Activated T-cell treated with anti-CD3 and anti-CD28 coated beads, Interleukin-2, amount 50 U/mL, for 24 hours (primary cell): ENCODE measurements around the gene NRXN3.
"Not testable (repeated sequence)": the region's sequence is repeated elsewhere in the genome, so short reads cannot be mapped to it uniquely, and the experiment has no call there.

Source experiments
- DNase-seq: peaks from one replicate; pipeline ENCODE4 v3.0.0-alpha.2; 2020
- H3K27ac Mint-ChIP-seq: 2 replicates; pipeline ENCODE4 v1.8.0; 2020; ENCODE audit warnings: mild to moderate bottlenecking, mixed read lengths
- H3K27me3 Mint-ChIP-seq: 2 replicates; pipeline ENCODE4 v1.8.0; 2020; ENCODE audit warnings: mixed read lengths
- H3K36me3 Mint-ChIP-seq: 2 replicates; pipeline ENCODE4 v1.8.0; 2020; ENCODE audit warnings: low read depth, mixed read lengths
- H3K4me1 Mint-ChIP-seq: 2 replicates; pipeline ENCODE4 v1.8.0; 2020; ENCODE audit warnings: low read depth, mixed read lengths
- H3K4me3 Mint-ChIP-seq: 2 replicates; pipeline ENCODE4 v1.8.0; 2020; ENCODE audit warnings: mild to moderate bottlenecking, moderate library complexity, mixed read lengths
- H3K9me3 Mint-ChIP-seq: 2 replicates; pipeline ENCODE4 v1.8.0; 2020; ENCODE audit warnings: mixed read lengths

The NRXN3 gene

GRCh38 chr14:79766511-79766910, 1596.3 kb downstream of the NRXN3 start:
- Mint-ChIP-seq H3K4me1 (no peaks in the 10 kb centered on the region), H3K27me3 (no peaks in the 10 kb centered on the region), H3K27ac (no peak overlapping the region), H3K9me3 (peaks cover 10% of the 10 kb centered on the region), H3K36me3 (no peaks in the 10 kb centered on the region), H3K4me3 (no peak overlapping the region)
- DNase-seq, result no peak

GRCh38 chr14:79767251-79767650, 1597.1 kb downstream of the NRXN3 start:
- no peaks in the 10 kb centered on the region for H3K27me3 Mint-ChIP-seq
- H3K9me3 Mint-ChIP-seq, result peaks cover 10% of the 10 kb centered on the region
- H3K27ac Mint-ChIP-seq, result no peak overlapping the region
- no peak for DNase-seq
- H3K4me3 Mint-ChIP-seq, result no peak overlapping the region
- H3K4me1 Mint-ChIP-seq, result no peaks in the 10 kb centered on the region
- H3K36me3 Mint-ChIP-seq, result no peaks in the 10 kb centered on the region

GRCh38 chr14:79767721-79768120, 1597.5 kb downstream of the NRXN3 start:
- DNase-seq, H3K36me3 Mint-ChIP-seq, H3K27me3 Mint-ChIP-seq, H3K27ac Mint-ChIP-seq, H3K4me1 Mint-ChIP-seq, H3K4me3 Mint-ChIP-seq: not testable (repeated sequence)
- H3K9me3 Mint-ChIP-seq, result peaks cover 10% of the 10 kb centered on the region

- DNase-seq, result no peak
- Mint-ChIP-seq H3K36me3 (no peaks in the 10 kb centered on the region), H3K27me3 (no peaks in the 10 kb centered on the region), H3K4me1 (no peaks in the 10 kb centered on the region), H3K27ac (no peak overlapping the region), H3K9me3 (peaks cover 6% of the 10 kb centered on the region), H3K4me3 (no peak overlapping the region)
Measured at GRCh38 chr14:79781882-79782281, 1611.7 kb downstream of the NRXN3 start.

- Mint-ChIP-seq H3K4me3 (no peak overlapping the region), H3K27ac (no peak overlapping the region), H3K9me3 (peaks cover 11% of the 10 kb centered on the region), H3K36me3 (no peaks in the 10 kb centered on the region), H3K4me1 (no peaks in the 10 kb centered on the region), H3K27me3 (no peaks in the 10 kb centered on the region)
- no peak for DNase-seq
Measured at GRCh38 chr14:79783041-79783440, 1612.9 kb downstream of the NRXN3 start.

GRCh38 chr14:79786522-79786921, 1616.3 kb downstream of the NRXN3 start:
- Mint-ChIP-seq H3K4me3 (no peak overlapping the region), H3K9me3 (peaks cover 16% of the 10 kb centered on the region)

GRCh38 chr14:79788346-79788745, 1618.2 kb downstream of the NRXN3 start:
- DNase-seq, result no peak
- no peaks in the 10 kb centered on the region for H3K27me3 Mint-ChIP-seq
- no peaks in the 10 kb centered on the region for H3K4me1 Mint-ChIP-seq
- no peak overlapping the region for H3K27ac Mint-ChIP-seq
- H3K4me3 Mint-ChIP-seq, result no peak overlapping the region
- H3K9me3 Mint-ChIP-seq, result peaks cover 19% of the 10 kb centered on the region
- H3K36me3 Mint-ChIP-seq, result no peaks in the 10 kb centered on the region

More at GRCh38 chr14:79786522-79786921, 1616.3 kb downstream of the NRXN3 start:
- DNase-seq, result no peak
- Mint-ChIP-seq H3K27ac (no peak overlapping the region), H3K36me3 (no peaks in the 10 kb centered on the region), H3K4me1 (no peaks in the 10 kb centered on the region), H3K27me3 (no peaks in the 10 kb centered on the region)

- no peak for DNase-seq
- no peak overlapping the region for H3K27ac Mint-ChIP-seq
- peaks cover 17% of the 10 kb centered on the region for H3K9me3 Mint-ChIP-seq
- H3K27me3 Mint-ChIP-seq, result no peaks in the 10 kb centered on the region
- no peaks in the 10 kb centered on the region for H3K4me1 Mint-ChIP-seq
- H3K4me3 Mint-ChIP-seq, result no peak overlapping the region
- H3K36me3 Mint-ChIP-seq, result no peaks in the 10 kb centered on the region
Measured at GRCh38 chr14:79791055-79791732, 1621.0 kb downstream of the NRXN3 start.

- Mint-ChIP-seq H3K27me3 (no peaks in the 10 kb centered on the region), H3K27ac (no peak overlapping the region), H3K9me3 (peaks cover 2% of the 10 kb centered on the region), H3K36me3 (no peaks in the 10 kb centered on the region), H3K4me1 (no peaks in the 10 kb centered on the region), H3K4me3 (no peak overlapping the region)
- DNase-seq, result no peak
Measured at GRCh38 chr14:79802093-79802492, 1631.9 kb downstream of the NRXN3 start.

GRCh38 chr14:79805636-79806035, 1635.5 kb downstream of the NRXN3 start:
- no peak overlapping the region for H3K27ac Mint-ChIP-seq
- no peaks in the 10 kb centered on the region for H3K27me3 Mint-ChIP-seq
- H3K36me3 Mint-ChIP-seq, result no peaks in the 10 kb centered on the region
- DNase-seq, result no peak
- peaks cover 2% of the 10 kb centered on the region for H3K9me3 Mint-ChIP-seq
- no peaks in the 10 kb centered on the region for H3K4me1 Mint-ChIP-seq
- no peak overlapping the region for H3K4me3 Mint-ChIP-seq

GRCh38 chr14:79809849-79810612, 1639.9 kb downstream of the NRXN3 start:
- Mint-ChIP-seq H3K9me3 (no peaks in the 10 kb centered on the region), H3K4me3 (no peak overlapping the region), H3K27ac (no peak overlapping the region), H3K27me3 (no peaks in the 10 kb centered on the region), H3K4me1 (no peaks in the 10 kb centered on the region), H3K36me3 (no peaks in the 10 kb centered on the region)
- no peak for DNase-seq

- Mint-ChIP-seq H3K9me3 (peaks cover 6% of the 10 kb centered on the region), H3K36me3 (no peaks in the 10 kb centered on the region), H3K27ac (no peak overlapping the region), H3K4me3 (no peak overlapping the region), H3K4me1 (no peaks in the 10 kb centered on the region), H3K27me3 (no peaks in the 10 kb centered on the region)
- no peak for DNase-seq
Measured at GRCh38 chr14:79820866-79821535, 1650.8 kb downstream of the NRXN3 start.

GRCh38 chr14:79822034-79822433, 1651.9 kb downstream of the NRXN3 start:
- Mint-ChIP-seq H3K4me3 (no peak overlapping the region), H3K27me3 (no peaks in the 10 kb centered on the region), H3K9me3 (peaks cover 7% of the 10 kb centered on the region), H3K27ac (no peak overlapping the region), H3K4me1 (no peaks in the 10 kb centered on the region), H3K36me3 (no peaks in the 10 kb centered on the region)
- no peak for DNase-seq

GRCh38 chr14:79825046-79825521, 1654.9 kb downstream of the NRXN3 start:
- no peak overlapping the region for H3K27ac Mint-ChIP-seq
- no peak overlapping the region for H3K4me3 Mint-ChIP-seq
- H3K4me1 Mint-ChIP-seq, result no peaks in the 10 kb centered on the region
- H3K36me3 Mint-ChIP-seq, result no peaks in the 10 kb centered on the region
- H3K9me3 Mint-ChIP-seq, result peaks cover 4% of the 10 kb centered on the region
- no peak for DNase-seq
- no peaks in the 10 kb centered on the region for H3K27me3 Mint-ChIP-seq

GRCh38 chr14:79826362-79826761, 1656.2 kb downstream of the NRXN3 start:
- no peaks in the 10 kb centered on the region for H3K36me3 Mint-ChIP-seq
- no peak for DNase-seq
- no peak overlapping the region for H3K4me3 Mint-ChIP-seq
- no peaks in the 10 kb centered on the region for H3K4me1 Mint-ChIP-seq
- no peaks in the 10 kb centered on the region for H3K27me3 Mint-ChIP-seq
- H3K9me3 Mint-ChIP-seq, result peaks cover 2% of the 10 kb centered on the region
- no peak overlapping the region for H3K27ac Mint-ChIP-seq
